Measurements from ENCODE around the gene PLXDC1. TPM values are rescaled to one million over a fixed set of nuclear protein-coding genes. Genes with fewer than 3 reads are reported as not detected.

PLXDC1 gene
- total RNA-seq, 2 experiments from 2014 or later = 1.7 to 2.4 TPM

DNA sequence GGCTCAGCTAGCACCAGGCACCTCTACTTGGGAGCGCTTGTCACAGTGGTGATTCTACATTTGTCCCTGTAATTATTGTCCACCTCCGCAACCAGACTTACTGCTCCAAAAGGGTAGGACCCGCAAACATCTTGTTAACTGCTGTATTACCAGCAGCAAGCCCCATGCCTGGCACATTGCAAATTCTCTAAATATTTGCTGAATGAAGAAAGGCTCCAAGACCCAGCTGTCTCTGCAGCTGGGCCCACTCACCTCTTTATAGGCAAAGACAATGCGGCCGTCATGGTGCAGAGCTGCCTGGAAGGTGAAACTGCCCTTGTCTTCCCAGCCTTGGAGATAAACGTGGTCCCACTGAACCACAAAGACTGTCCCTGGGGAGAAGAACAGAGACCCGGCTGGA lies 44.3 kb downstream of the PLXDC1 start:
- no peak overlapping the region for H3K27ac Mint-ChIP-seq
- no peak overlapping the region for H3K4me3 Mint-ChIP-seq
- no peak for ATAC-seq
- peaks cover 5% of the 10 kb centered on the region for H3K4me1 Mint-ChIP-seq (ENCODE audit: low read depth)
- H3K27me3 Mint-ChIP-seq = no peaks in the 10 kb centered on the region
- ChIA-PET CTCF (no interaction called here), POLR2A (no interaction called here)
- intact Hi-C loops (cut with micrococcal nuclease) = no loop called here
- no peak for DNase-seq
- H3K9me3 Mint-ChIP-seq = no peaks in the 10 kb centered on the region
- no peaks in the 10 kb centered on the region for H3K36me3 Mint-ChIP-seq (ENCODE audit: low read depth)
- no peak for TF ChIP-seq CTCF (IDR thresholded peaks at IDR 0.05)

DNA sequence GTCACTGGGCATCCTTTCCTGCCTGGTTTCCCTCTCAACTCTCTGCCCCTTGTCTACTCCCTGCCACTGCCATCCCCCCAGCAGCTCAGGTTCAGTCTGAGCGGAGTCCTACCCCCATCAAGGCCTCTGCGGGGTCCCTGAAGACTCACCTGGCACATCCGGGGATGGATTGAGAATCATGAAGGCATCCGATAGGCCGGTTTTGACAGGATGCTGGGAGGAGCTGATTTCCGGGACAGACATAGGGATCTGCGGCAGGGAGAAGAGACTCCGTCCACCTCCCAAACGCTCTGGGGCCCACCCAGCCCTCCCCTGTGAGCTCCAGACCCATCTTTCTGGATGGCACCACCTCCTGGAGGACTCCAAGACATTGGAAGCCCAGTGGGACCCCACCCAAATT lies 45.7 kb downstream of the PLXDC1 start:
- Mint-ChIP-seq H3K4me1 (ENCODE audit: low read depth) (peaks cover 20% of the 10 kb centered on the region), H3K9me3 (no peaks in the 10 kb centered on the region), H3K27ac (no peak overlapping the region), H3K27me3 (no peaks in the 10 kb centered on the region), H3K36me3 (ENCODE audit: low read depth) (no peaks in the 10 kb centered on the region), H3K4me3 (no peak overlapping the region)
- ATAC-seq (no peak), DNase-seq (no peak)
- no peak for TF ChIP-seq CTCF (IDR thresholded peaks at IDR 0.05)
- POLR2A ChIA-PET = interaction anchor here (1.0 kb wide), 1 partner anchor 94 kb away, joined by 3 read pairs; the partner anchor contains the start of gene RPL19
- intact Hi-C loops (cut with micrococcal nuclease) = no loop called here
- CTCF ChIA-PET = interaction anchor here (1.0 to 1.5 kb wide), 3 partner anchors 9 to 123 kb away, joined by 3 to 4 read pairs (median 3); no protein-coding TSS in a partner anchor

DNA sequence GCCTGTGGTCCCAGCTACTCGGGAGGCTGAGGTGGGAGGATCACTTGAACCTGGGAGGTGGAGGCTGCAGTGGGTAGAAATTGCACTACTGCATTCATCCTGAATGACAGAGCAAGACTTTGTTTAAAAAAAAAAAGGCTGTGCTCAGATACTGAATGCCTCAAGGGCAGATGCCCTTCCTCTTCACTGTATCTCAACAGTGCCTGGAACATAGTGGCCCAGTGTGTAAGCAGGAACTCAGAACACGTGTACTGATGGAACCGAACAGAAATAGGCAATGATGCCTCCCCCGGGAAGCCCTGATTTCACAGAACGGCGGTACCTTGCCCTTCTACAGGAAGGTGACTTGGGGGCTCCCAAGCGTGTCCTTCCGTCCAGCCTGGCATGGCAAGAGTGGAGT lies 46.8 kb downstream of the PLXDC1 start:
- ChIA-PET POLR2A (no interaction called here), CTCF (interaction anchor here (1.2 to 1.5 kb wide), 2 partner anchors 60 to 121 kb away, joined by 3 to 4 read pairs; no protein-coding TSS in a partner anchor)
- TF ChIP-seq CTCF (IDR thresholded peaks at IDR 0.05) = no peak
- Mint-ChIP-seq H3K4me3 (no peak overlapping the region), H3K4me1 (ENCODE audit: low read depth) (peaks cover 24% of the 10 kb centered on the region), H3K36me3 (ENCODE audit: low read depth) (no peaks in the 10 kb centered on the region), H3K27me3 (no peaks in the 10 kb centered on the region), H3K27ac (no peak overlapping the region), H3K9me3 (no peaks in the 10 kb centered on the region)
- intact Hi-C loops (cut with micrococcal nuclease) = no loop called here
- DNase-seq (no peak), ATAC-seq (no peak)

- H3K9me3 Mint-ChIP-seq = no peaks in the 10 kb centered on the region
- ChIA-PET CTCF (interaction anchor here (1.2 kb wide), 1 partner anchor 61 kb away, joined by 3 read pairs; no protein-coding TSS in a partner anchor), POLR2A (interaction anchor here (0.9 kb wide), 1 partner anchor 12 kb away, joined by 3 read pairs; no protein-coding TSS in a partner anchor)
- H3K27ac Mint-ChIP-seq = no peak overlapping the region
- DNase-seq = no peak
- H3K4me1 Mint-ChIP-seq (ENCODE audit: low read depth) = peaks cover 27% of the 10 kb centered on the region
- no peak for ATAC-seq
- no peaks in the 10 kb centered on the region for H3K27me3 Mint-ChIP-seq
- no peaks in the 10 kb centered on the region for H3K36me3 Mint-ChIP-seq (ENCODE audit: low read depth)
- no peak for TF ChIP-seq CTCF (IDR thresholded peaks at IDR 0.05)
- intact Hi-C loops (cut with micrococcal nuclease) = no loop called here
- no peak overlapping the region for H3K4me3 Mint-ChIP-seq
These were observed 47.4 kb downstream of the PLXDC1 start for GRCh38 chr17:39104046-39104445.

- no peak overlapping the region for H3K27ac Mint-ChIP-seq
These were observed 50.3 kb downstream of the PLXDC1 start for GRCh38 chr17:39101091-39101490.

More at GRCh38 chr17:39101091-39101490, 50.3 kb downstream of the PLXDC1 start:
- POLR2A ChIA-PET = interaction anchor here (1.0 kb wide), 1 partner anchor 299 kb away, joined by 3 read pairs; no protein-coding TSS in a partner anchor
- H3K4me3 Mint-ChIP-seq = no peak overlapping the region
- intact Hi-C loops (cut with micrococcal nuclease) = no loop called here
- DNase-seq (no peak), ATAC-seq (no peak)
- H3K27me3 Mint-ChIP-seq = no peaks in the 10 kb centered on the region
- H3K4me1 Mint-ChIP-seq (ENCODE audit: low read depth) = peaks cover 48% of the 10 kb centered on the region
- TF ChIP-seq CTCF (IDR thresholded peaks at IDR 0.05) = no peak
- no peaks in the 10 kb centered on the region for H3K36me3 Mint-ChIP-seq (ENCODE audit: low read depth)
- no peaks in the 10 kb centered on the region for H3K9me3 Mint-ChIP-seq
- CTCF ChIA-PET = interaction anchor here (0.9 to 2.3 kb wide), 4 partner anchors 9 to 73 kb away, joined by 3 to 7 read pairs (median 4); no protein-coding TSS in a partner anchor

Data from activated CD8-positive, alpha-beta T cell treated with anti-CD3 and anti-CD28 coated beads for 36 hours (primary cell).